ENCODE data around the gene KLK7.

GRCh38 chr19:50947123-50947522 is 36.6 kb downstream of the KLK7 start:
- TF ChIP-seq CTCF (IDR thresholded peaks at IDR 0.05) (no peak), EP300 (IDR thresholded peaks at IDR 0.05) (no peak), POLR2A (IDR thresholded peaks at IDR 0.05) (no peak)
